B cell (primary cell): ENCODE data around the gene PCLO. TPM values are rescaled to one million over a fixed set of nuclear protein-coding genes. Genes with fewer than 3 reads are reported as not detected.

ENCODE experiments used
- ATAC-seq: fragments of 200-7000 bp; cut with Tn5 transposase; one replicate; pipeline ENCODE4 v1.10.0; 2021; ENCODE audit warnings: low read depth, mild to moderate bottlenecking, moderate number of reproducible peaks, moderate library complexity
- CTCF ChIA-PET: fragments of 350-600 bp; sonication (Branson Sonifier 250); formaldehyde crosslinking; loops from one replicate; lab custom pipeline; 2021; ENCODE audit warnings: antibody characterized with exemption, inconsistent platforms; lab: Charles Lee
- POLR2A ChIA-PET: fragments of 350-600 bp; sonication (Branson Sonifier 250); formaldehyde crosslinking; loops from one replicate; lab custom pipeline; 2021; ENCODE audit warnings: antibody characterized with exemption; lab: Charles Lee
- DNase-seq: peaks from one replicate; pipeline ENCODE4 v3.0.0; 2013
- H2AFZ ChIP-seq: 2 replicates; pipeline ENCODE4 v1.6.1; 2012; ENCODE audit warnings: mild to moderate bottlenecking, low read depth, low read length; ENCODE audit not compliant: insufficient read depth, poor library complexity, severe bottlenecking
- H3K27ac ChIP-seq, 2 donors: 1 replicate in 1 of 2; 2 replicates in 1 of 2; pipeline ENCODE4 v1.5.1; 2012 to 2013; ENCODE audit warnings: low read length in 2 of 2, mild to moderate bottlenecking in 2 of 2, moderate library complexity in 1 of 2
- H3K27me3 ChIP-seq, 4 experiments: fragments of 200-600 bp in 1 of 4; sonication (generic) in 1 of 4; replicated peaks in 1 of 4; 1 replicate in 2 of 4; 2 replicates in 2 of 4; pipeline versions ENCODE4 v1.6.1 to v1.7.0; 2013 to 2016; ENCODE audit warnings: low read length in 3 of 4, mild to moderate bottlenecking in 2 of 4, mixed read lengths in 1 of 4, moderate library complexity in 1 of 4; ENCODE audit not compliant: insufficient read depth in 4 of 4, control insufficient read depth in 3 of 4; ENCODE audit errors: control extremely low read depth in 1 of 4
- H3K36me3 ChIP-seq, 2 experiments: replicated peaks in 1 of 2; 1 replicate in 1 of 2; 2 replicates in 1 of 2; pipeline versions ENCODE4 v1.6.1 to v1.7.1; 2013; ENCODE audit warnings: low read length in 1 of 2; ENCODE audit not compliant: insufficient read depth in 2 of 2, control insufficient read depth in 1 of 2; ENCODE audit errors: control extremely low read depth in 1 of 2, extremely low read depth in 1 of 2
- H3K4me1 ChIP-seq, 2 donors: fragments of 200-600 bp in 1 of 2; sonication (generic) in 1 of 2; 1 replicate in 1 of 2; 2 replicates in 1 of 2; pipeline versions ENCODE4 v1.5.1 to v1.6.1; 2013 to 2017; ENCODE audit warnings: low read length in 2 of 2; ENCODE audit not compliant: control insufficient read depth in 2 of 2, insufficient read depth in 2 of 2
- H3K4me2 ChIP-seq: replicated peaks from 2 replicates; pipeline ENCODE3; 2012; ENCODE audit warnings: mild to moderate bottlenecking, low read depth, low read length; ENCODE audit not compliant: poor library complexity, severe bottlenecking
- H3K4me3 ChIP-seq, 5 experiments: fragments of 200-600 bp in 1 of 5; sonication (generic) in 1 of 5; 1 replicate in 3 of 5; 2 replicates in 2 of 5; pipeline versions ENCODE4 v1.5.1 to v1.7.0; 2011 to 2016; ENCODE audit warnings: low read length in 4 of 5, mild to moderate bottlenecking in 4 of 5, low read depth in 2 of 5, control low read depth in 1 of 5, moderate library complexity in 1 of 5; ENCODE audit not compliant: insufficient read depth in 1 of 5; ENCODE audit errors: control extremely low read depth in 1 of 5, extremely low read depth in 1 of 5
- H3K79me2 ChIP-seq: fragments of 200-600 bp; sonication (generic); one replicate; pipeline ENCODE4 v1.6.0; 2016; ENCODE audit warnings: low read length; ENCODE audit not compliant: control insufficient read depth, insufficient read depth
- H3K9ac ChIP-seq: fragments of 200-600 bp; sonication (generic); 2 replicates; pipeline ENCODE4 v1.6.1; 2017; ENCODE audit warnings: mild to moderate bottlenecking, low read length, moderate library complexity
- H3K9me3 ChIP-seq, 3 donors: one replicate each; pipeline versions ENCODE4 v1.6.1 to v1.7.1; 2013; ENCODE audit warnings: low read length in 2 of 3; ENCODE audit not compliant: control insufficient read depth in 2 of 3, insufficient read depth in 1 of 3; ENCODE audit errors: control extremely low read depth in 1 of 3
- H4K20me1 ChIP-seq: 2 replicates; pipeline ENCODE4 v1.6.0; 2012; ENCODE audit warnings: mild to moderate bottlenecking, low read length; ENCODE audit not compliant: insufficient read depth, control insufficient read depth, poor library complexity, severe bottlenecking
- H3K27ac Mint-ChIP-seq: one replicate; pipeline ENCODE4 v1.8.0; 2021; ENCODE audit warnings: mixed read lengths
- H3K27me3 Mint-ChIP-seq: one replicate; pipeline ENCODE4 v1.8.0; 2021; ENCODE audit warnings: mixed read lengths
- H3K4me1 Mint-ChIP-seq: one replicate; pipeline ENCODE4 v1.8.0; 2021; ENCODE audit warnings: mixed read lengths
- H3K4me3 Mint-ChIP-seq: one replicate; pipeline ENCODE4 v1.8.0; 2021; ENCODE audit warnings: mixed read lengths
- H3K9me3 Mint-ChIP-seq: one replicate; pipeline ENCODE4 v1.8.0; 2022; ENCODE audit warnings: mixed read lengths; ENCODE audit not compliant: insufficient read depth
- EZH2 ChIP-seq: IDR thresholded peaks from 2 replicates; pipeline ENCODE4 v1.6.1; 2012; ENCODE audit warnings: borderline replicate concordance, low read depth, mild to moderate bottlenecking, moderate library complexity, low read length; ENCODE audit not compliant: insufficient read depth, poor library complexity, severe bottlenecking
- WGBS: methylation state at CpG from one replicate; pipeline ENCODE4 v1.1.5; 2013; ENCODE audit warnings: missing lambda C conversion rate; ENCODE audit not compliant: insufficient coverage; 5-methylcytosine and 5-hydroxymethylcytosine counted together
- intact Hi-C: fragments of 100-400 bp; cut with micrococcal nuclease; formaldehyde crosslinking; loops from one replicate; pipeline ENCODE4 v1.10.0; 2022
- polyA plus RNA-seq: library from polyadenylated mRNA; depleted of rRNA; stranded (reverse); fragments of >200 nt; gene quantifications from 2 replicates; pipeline ENCODE4 v1.2.3, GENCODE V29; 2012
- small RNA-seq: library from RNA; depleted of rRNA; stranded (forward); fragments of <200 nt; gene quantifications from one replicate; pipeline ENCODE3, GENCODE V24; 2012; ENCODE audit warnings: low replicate concordance, low read depth; ENCODE audit not compliant: insufficient read length
- total RNA-seq, 2 donors: library from RNA; stranded (reverse); fragments of 120-200 nt in 1 of 2; gene quantifications; 1 replicate in 1 of 2; 2 replicates in 1 of 2; pipeline versions ENCODE4 v1.2.3 to v1.2.4, GENCODE V29; 2013 to 2022
- TF ChIP-seq, protein P1 (sequence below): fragments of 200-600 bp; IDR thresholded peaks from one replicate; pipeline ENCODE4 v1.8.0; 2022; ENCODE audit warnings: antibody characterized with exemption, mild to moderate bottlenecking

Gene PCLO
- total and polyA plus RNA-seq, 2 donors (not counting 1 experiment from before 2014, with no cell fraction given), result 0.01 to 0.32 TPM

DNA sequence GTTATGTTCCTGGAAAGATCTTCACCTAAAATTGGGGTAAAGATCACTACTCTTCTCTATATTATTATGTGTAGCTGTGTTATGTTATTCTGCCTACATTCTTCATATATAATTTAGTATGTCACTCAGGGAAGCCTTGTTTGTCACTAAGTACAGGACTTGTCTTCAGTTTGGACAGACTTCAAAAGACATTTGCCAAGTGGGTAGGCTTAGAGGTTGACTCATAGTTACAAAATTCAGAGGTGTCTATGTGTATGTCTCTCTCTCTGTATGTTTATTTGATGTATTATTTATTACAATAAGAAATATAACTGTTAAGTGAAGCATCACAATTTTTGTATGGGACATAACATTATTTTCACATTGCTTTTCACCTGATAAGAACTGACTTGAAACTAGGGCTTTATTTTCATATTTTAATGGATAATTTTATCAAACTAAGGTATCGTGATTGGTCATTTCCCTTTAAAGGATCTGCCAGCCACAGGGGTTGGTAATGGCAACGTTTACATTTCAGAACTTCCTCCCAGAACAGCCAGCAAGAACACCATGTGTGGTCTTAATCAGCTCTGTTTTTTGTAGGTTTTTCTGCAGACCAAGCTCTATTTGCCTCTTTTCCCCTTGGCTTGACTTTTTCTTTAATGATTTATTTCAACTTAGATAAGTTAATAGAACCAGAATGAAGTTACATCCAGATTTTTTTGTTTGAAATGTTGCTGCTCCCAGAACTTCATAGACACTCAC, 457.0 kb downstream of the PCLO start:
- ATAC-seq, result no peak
- Histone ChIP-seq H3K4me2 (no peak overlapping the region), H3K9me3 (no peaks in the 10 kb centered on the region), H3K4me3 (no peak overlapping the region), H3K9ac (no peak overlapping the region), H3K4me1 (no peaks in the 10 kb centered on the region), H3K27ac (no peak overlapping the region), H3K36me3 (no peaks in the 10 kb centered on the region), H4K20me1 (no peaks in the 10 kb centered on the region), H3K79me2 (no peaks in the 10 kb centered on the region), H2AFZ (no peak overlapping the region), H3K27me3 (no peaks in the 10 kb centered on the region)
- H3K27ac Mint-ChIP-seq, result no peak overlapping the region
- no peaks in the 10 kb centered on the region for H3K9me3 Mint-ChIP-seq
- ChIA-PET POLR2A (no interaction called here), CTCF (no interaction called here)
- no peaks in the 10 kb centered on the region for H3K4me1 Mint-ChIP-seq
- no peaks in the 10 kb centered on the region for H3K27me3 Mint-ChIP-seq
- no CpG with 5 or more reads among the region's 2 CpGs for WGBS
- H3K4me3 Mint-ChIP-seq, result no peak overlapping the region
- TF ChIP-seq, protein P1, sequence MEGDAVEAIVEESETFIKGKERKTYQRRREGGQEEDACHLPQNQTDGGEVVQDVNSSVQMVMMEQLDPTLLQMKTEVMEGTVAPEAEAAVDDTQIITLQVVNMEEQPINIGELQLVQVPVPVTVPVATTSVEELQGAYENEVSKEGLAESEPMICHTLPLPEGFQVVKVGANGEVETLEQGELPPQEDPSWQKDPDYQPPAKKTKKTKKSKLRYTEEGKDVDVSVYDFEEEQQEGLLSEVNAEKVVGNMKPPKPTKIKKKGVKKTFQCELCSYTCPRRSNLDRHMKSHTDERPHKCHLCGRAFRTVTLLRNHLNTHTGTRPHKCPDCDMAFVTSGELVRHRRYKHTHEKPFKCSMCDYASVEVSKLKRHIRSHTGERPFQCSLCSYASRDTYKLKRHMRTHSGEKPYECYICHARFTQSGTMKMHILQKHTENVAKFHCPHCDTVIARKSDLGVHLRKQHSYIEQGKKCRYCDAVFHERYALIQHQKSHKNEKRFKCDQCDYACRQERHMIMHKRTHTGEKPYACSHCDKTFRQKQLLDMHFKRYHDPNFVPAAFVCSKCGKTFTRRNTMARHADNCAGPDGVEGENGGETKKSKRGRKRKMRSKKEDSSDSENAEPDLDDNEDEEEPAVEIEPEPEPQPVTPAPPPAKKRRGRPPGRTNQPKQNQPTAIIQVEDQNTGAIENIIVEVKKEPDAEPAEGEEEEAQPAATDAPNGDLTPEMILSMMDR, result no peak
- TF ChIP-seq EZH2, result no peak
- intact Hi-C loops, result no loop called here
- DNase-seq, result no peak

DNA sequence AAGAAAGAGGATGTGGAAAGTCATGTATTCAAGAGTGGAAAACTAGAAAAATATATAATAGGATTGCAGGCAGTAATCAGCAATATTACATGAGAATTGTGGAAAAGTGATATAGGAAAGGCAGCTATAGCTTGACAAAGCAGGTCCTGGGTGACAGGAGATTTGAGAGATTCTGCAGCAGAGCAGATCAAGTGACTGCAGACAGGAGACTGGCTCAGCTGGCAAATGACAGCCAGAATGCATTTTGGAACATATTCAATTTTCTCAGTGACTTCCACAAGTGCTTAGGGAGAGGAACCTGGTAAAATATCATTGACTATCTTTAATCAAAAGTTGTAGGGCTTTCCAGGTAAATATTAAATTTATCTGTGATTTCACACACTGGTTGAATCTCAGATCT, 458.6 kb downstream of the PCLO start:
- DNase-seq, result no peak
- no peaks in the 10 kb centered on the region for H3K27me3 Mint-ChIP-seq
- Histone ChIP-seq H3K4me1 (no peaks in the 10 kb centered on the region), H3K27me3 (no peaks in the 10 kb centered on the region), H3K36me3 (no peaks in the 10 kb centered on the region), H3K4me3 (no peak overlapping the region), H3K4me2 (no peak overlapping the region), H4K20me1 (no peaks in the 10 kb centered on the region), H2AFZ (no peak overlapping the region), H3K9me3 (no peaks in the 10 kb centered on the region), H3K79me2 (no peaks in the 10 kb centered on the region), H3K9ac (no peak overlapping the region), H3K27ac (no peak overlapping the region)
- ChIA-PET POLR2A (no interaction called here), CTCF (no interaction called here)
- H3K4me1 Mint-ChIP-seq, result no peaks in the 10 kb centered on the region
- no peak for TF ChIP-seq EZH2
- TF ChIP-seq, protein P1, result no peak
- no peak overlapping the region for H3K27ac Mint-ChIP-seq
- intact Hi-C loops, result no loop called here
- no peak overlapping the region for H3K4me3 Mint-ChIP-seq
- H3K9me3 Mint-ChIP-seq, result no peaks in the 10 kb centered on the region
- no peak for ATAC-seq

Small RNAs within 50 kb of the gene (small RNA-seq; reads per million reads assigned to genes)
- gene RNA5SP235, result not detected
